ENCODE results near the gene PANX2.

PANX2 gene

DNA sequence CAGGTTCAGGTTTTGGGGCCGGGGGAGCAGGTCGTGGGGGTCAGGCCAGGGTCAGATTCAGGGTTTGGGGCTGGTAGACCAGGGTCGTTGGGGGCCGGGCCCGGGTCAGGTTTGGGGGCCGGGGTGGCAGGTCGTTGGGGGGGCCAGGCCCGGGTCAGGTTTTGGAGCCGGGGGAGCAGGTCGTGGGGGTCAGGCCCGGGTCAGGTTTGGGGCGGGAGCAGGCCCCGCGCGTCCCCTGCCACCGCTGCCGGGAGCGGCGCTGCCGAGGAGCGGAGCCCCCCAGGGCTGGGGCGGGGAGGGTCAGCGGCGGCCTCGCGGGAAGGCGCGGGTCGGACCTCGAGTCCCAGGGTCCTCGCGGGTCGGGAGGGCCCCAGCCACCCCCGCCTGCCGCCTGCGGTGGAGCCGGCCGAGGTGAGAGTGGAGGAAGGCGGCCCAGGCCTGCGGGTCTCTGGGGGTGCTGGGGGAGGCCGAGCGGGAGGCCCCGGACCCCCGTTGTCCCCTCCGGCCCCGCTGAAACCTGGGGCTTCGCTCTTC, 15.7 kb downstream of the PANX2 start:
- peak overlapping the region; percentile 74 for H3K4me3 ChIP-seq (ENCODE audit: control insufficient read depth, low read depth, low read length)
- TF ChIP-seq, protein P1, sequence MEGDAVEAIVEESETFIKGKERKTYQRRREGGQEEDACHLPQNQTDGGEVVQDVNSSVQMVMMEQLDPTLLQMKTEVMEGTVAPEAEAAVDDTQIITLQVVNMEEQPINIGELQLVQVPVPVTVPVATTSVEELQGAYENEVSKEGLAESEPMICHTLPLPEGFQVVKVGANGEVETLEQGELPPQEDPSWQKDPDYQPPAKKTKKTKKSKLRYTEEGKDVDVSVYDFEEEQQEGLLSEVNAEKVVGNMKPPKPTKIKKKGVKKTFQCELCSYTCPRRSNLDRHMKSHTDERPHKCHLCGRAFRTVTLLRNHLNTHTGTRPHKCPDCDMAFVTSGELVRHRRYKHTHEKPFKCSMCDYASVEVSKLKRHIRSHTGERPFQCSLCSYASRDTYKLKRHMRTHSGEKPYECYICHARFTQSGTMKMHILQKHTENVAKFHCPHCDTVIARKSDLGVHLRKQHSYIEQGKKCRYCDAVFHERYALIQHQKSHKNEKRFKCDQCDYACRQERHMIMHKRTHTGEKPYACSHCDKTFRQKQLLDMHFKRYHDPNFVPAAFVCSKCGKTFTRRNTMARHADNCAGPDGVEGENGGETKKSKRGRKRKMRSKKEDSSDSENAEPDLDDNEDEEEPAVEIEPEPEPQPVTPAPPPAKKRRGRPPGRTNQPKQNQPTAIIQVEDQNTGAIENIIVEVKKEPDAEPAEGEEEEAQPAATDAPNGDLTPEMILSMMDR (IDR thresholded peaks at IDR 0.05; ENCODE audit: control insufficient read depth, insufficient read depth, low read depth, low read length, missing control alignments) = no peak
- no peak for DNase-seq (ENCODE audit: low read depth)

DNA sequence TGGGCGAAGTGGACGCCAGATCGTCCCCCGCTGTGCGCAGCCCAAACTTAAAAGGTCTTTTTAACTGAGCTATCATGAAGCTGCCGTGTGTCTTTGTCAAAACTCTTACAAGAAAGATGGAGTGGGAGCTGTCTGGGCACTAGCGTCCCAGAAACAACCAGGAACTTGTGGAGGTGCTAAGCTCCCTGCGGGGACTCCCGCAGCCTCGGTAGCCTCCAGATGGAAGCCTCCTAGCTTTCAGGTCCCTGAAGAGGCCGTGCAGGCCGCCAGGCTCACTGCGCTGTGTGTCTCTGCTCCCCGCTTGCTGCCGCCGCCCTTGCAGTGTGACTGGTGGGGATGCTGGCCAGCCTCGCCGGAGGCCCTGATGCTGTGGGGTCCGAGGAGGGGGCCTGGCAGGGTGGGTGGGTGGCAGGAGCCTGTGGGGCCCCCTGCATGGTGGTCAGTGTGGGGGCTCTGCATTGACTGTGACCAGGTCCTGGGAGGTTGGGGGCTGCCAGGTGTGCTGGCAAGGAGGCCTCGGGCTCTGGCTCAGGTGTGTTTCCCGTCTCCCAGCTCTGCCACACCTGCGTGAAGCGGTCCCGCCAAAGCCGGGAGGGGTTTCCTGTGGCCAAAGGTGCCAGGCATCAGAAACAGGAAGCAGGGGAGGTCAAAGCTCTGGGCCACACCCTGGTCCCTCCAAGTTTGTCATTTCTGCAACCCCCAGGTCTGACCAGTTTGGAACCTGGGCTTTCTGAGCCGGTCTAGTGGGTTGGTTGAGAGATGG, 16.4 kb downstream of the PANX2 start:
- H3K4me3 ChIP-seq (ENCODE audit: control insufficient read depth, low read depth, low read length) = peak overlapping the region; percentile 74
- TF ChIP-seq, protein P1 (IDR thresholded peaks at IDR 0.05; ENCODE audit: control insufficient read depth, insufficient read depth, low read depth, low read length, missing control alignments) = no peak
- DNase-seq (ENCODE audit: low read depth) = no peak

DNA sequence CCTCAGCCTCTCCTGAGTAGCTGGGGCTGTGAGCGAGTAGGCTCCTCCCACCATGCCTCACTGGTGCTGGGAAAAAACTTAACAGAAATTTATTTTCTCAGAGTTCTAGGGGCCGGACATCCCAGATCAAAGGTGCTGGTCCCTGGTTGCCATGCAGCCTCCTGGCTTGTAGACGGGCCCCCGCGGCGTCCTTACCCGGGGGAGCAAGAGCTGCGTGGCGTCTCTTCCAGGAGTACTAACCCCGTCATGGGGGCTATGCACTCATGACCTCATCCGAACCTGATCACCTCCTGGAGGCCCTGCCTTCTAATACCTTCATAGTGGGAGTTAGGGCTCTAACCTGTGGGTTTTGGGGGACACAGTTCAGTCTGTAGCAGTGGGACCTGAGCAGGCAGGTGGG, 17.8 kb downstream of the PANX2 start:
- H3K4me3 ChIP-seq (ENCODE audit: control insufficient read depth, low read depth, low read length) = no peak overlapping the region
- TF ChIP-seq, protein P1 (IDR thresholded peaks at IDR 0.05; ENCODE audit: control insufficient read depth, insufficient read depth, low read depth, low read length, missing control alignments) = no peak

DNA sequence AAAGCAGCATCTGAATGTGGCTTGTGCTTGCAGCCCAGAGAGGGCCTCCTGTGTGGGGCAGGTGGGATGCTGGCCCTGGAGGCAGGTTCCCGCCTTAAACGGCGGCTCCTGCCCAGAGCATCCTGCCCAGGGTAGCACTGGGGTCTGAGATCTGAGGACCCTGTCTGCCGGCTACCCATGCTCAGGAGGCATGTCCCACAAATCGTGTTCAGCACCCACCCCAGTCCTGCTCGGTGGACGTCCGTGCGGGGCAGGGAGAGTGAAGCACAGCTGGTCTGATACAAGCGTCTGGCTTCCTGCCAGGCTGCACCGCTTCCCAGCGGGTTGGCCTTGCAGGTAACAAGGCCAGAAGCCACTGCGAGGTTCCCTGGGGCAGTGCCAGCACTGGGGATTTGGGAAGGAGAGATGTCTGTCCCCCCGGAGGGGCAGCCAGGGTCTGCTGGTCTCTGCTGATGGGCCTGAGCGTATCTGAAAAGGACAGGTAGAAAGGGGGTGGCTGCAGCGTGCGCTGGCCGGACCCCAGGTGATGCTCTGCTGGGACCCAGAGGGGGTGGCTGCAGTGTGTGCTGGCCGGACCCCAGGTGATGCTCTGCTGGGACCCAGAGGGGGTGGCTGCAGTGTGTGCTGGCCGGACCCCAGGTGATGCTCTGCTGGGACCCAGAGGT, 18.8 kb downstream of the PANX2 start:
- DNase-seq (ENCODE audit: low read depth) = no peak
- H3K4me3 ChIP-seq (ENCODE audit: control insufficient read depth, low read depth, low read length) = no peak overlapping the region
- TF ChIP-seq, protein P1 (IDR thresholded peaks at IDR 0.05; ENCODE audit: control insufficient read depth, insufficient read depth, low read depth, low read length, missing control alignments) = no peak

More for the DNA sequence above, 17.8 kb downstream of the PANX2 start:
- no peak for DNase-seq (ENCODE audit: low read depth)

DNA sequence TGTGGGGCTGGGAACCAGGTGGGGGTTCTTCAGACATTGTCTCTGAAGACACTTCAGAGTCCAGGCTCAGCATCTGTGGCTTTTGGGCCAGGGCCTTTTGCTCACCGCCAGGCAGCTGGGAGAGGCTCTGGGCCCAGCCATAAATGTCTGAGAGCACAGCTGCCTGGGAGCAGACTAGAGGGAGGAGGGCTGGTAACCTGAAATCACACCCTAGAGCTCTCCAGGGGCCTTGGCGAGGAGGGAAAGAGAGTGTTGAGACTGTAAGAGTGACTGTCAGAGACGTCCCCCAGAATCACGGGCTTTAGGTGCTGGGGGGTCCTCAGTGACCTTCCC, 19.3 kb downstream of the PANX2 start:
- DNase-seq (ENCODE audit: low read depth) = no peak
- H3K4me3 ChIP-seq (ENCODE audit: control insufficient read depth, low read depth, low read length) = no peak overlapping the region
- TF ChIP-seq, protein P1 (IDR thresholded peaks at IDR 0.05; ENCODE audit: control insufficient read depth, insufficient read depth, low read depth, low read length, missing control alignments) = no peak

DNA sequence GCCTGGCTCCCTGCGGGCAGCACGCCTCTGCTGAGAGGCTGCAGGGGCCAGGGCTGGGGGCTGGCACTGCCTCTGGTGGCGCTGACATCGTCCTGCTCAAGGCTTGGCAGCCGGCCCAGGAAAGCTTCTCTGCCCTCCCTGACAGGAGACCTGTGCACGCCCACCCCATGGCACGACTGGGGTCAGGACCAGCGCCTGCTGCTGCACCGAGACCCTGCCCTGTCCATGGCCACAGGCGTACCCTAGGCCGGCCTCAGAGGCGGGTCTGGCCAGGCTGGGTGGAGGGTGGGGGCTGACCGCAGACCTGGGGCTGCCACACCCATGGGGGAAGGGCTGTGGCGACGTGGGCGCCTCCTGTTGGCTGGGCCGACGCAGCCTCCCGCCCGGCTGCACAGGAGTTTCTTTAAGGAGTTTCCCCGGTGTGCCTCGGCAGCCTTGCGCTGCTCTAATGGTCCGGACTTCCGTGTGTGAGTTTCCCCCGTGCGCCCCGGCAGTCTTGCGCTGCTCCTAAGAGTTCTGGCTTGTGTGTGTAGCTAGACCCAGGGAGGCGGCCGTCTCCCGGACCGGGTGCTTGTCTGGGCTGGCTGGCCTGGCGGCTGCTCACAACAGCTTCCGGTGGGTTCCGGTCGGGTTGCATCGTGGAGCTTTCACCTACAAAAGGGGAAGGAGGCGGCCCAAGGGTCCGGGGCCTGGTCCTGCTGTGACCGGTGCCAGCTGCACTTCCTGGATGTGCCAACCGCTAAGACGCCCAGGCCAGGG, 19.8 kb downstream of the PANX2 start:
- no peak for DNase-seq (ENCODE audit: low read depth)
- TF ChIP-seq, protein P1 (IDR thresholded peaks at IDR 0.05; ENCODE audit: control insufficient read depth, insufficient read depth, low read depth, low read length, missing control alignments) = peak; percentile 21
- H3K4me3 ChIP-seq (ENCODE audit: control insufficient read depth, low read depth, low read length) = peak overlapping the region; percentile 18

Data from AG09309 (cell line).